ENCODE measurements around the gene SENP7. TPM values are rescaled to one million over a fixed set of nuclear protein-coding genes. Genes with fewer than 3 reads are reported as not detected.

The SENP7 gene
- total and polyA plus RNA-seq, 2 donors (not counting 1 experiment from before 2014, with no cell fraction given), result 14.7 to 50.3 TPM

- intact Hi-C loops (cut with micrococcal nuclease), result no loop called here
- Histone ChIP-seq H3K9me3 (ENCODE audit: control extremely low read depth in 1 of 3, control insufficient read depth in 2 of 3, insufficient read depth in 1 of 3, low read length in 2 of 3) (peaks cover 8 to 16% (median 9%) of the 10 kb centered on the region in 3 donors), H3K4me3 (ENCODE audit: control extremely low read depth in 1 of 5, extremely low read depth in 1 of 5, insufficient read depth in 1 of 5, low read depth in 2 of 5, low read length in 4 of 5) (no peak overlapping the region), H3K27ac (ENCODE audit: low read length in 2 of 2) (no peak overlapping the region), H3K4me2 (replicated peaks; ENCODE audit: low read depth, low read length, poor library complexity, severe bottlenecking) (no peak overlapping the region), H3K36me3 (replicated peaks in 1 of 2; ENCODE audit: control extremely low read depth in 1 of 2, control insufficient read depth in 1 of 2, extremely low read depth in 1 of 2, insufficient read depth in 2 of 2, low read length in 1 of 2) (peaks cover 4 to 5% of the 10 kb centered on the region in 2 experiments), H3K27me3 (replicated peaks in 1 of 4; ENCODE audit: control extremely low read depth in 1 of 4, control insufficient read depth in 3 of 4, insufficient read depth in 4 of 4, low read length in 3 of 4) (no peaks in the 10 kb centered on the region), H3K4me1 (ENCODE audit: control insufficient read depth in 2 of 2, insufficient read depth in 2 of 2, low read length in 2 of 2) (peaks cover 0 to 5% of the 10 kb centered on the region in 2 donors), H2AFZ (ENCODE audit: insufficient read depth, low read depth, low read length, poor library complexity, severe bottlenecking) (no peak overlapping the region), H3K9ac (ENCODE audit: low read length) (no peak overlapping the region), H4K20me1 (ENCODE audit: control insufficient read depth, insufficient read depth, low read length, poor library complexity, severe bottlenecking) (peaks cover 30% of the 10 kb centered on the region), H3K79me2 (ENCODE audit: control insufficient read depth, insufficient read depth, low read length) (peaks cover 64% of the 10 kb centered on the region)
- H3K27ac Mint-ChIP-seq, result no peak overlapping the region
- TF ChIP-seq CTCF (IDR thresholded peaks at IDR 0.05) (no peak), EZH2 (IDR thresholded peaks at IDR 0.05; ENCODE audit: borderline replicate concordance, insufficient read depth, low read depth, low read length, poor library complexity, severe bottlenecking) (no peak)
- ATAC-seq (ENCODE audit: low read depth), result no peak
- peaks cover 9% of the 10 kb centered on the region for H3K9me3 Mint-ChIP-seq (ENCODE audit: insufficient read depth)
- no peak for DNase-seq
- no peaks in the 10 kb centered on the region for H3K27me3 Mint-ChIP-seq
- H3K4me3 Mint-ChIP-seq, result no peak overlapping the region
- POLR2A ChIA-PET, result no interaction called here
- peaks cover 40% of the 10 kb centered on the region for H3K4me1 Mint-ChIP-seq
- CTCF ChIA-PET, result no interaction called here
Measured at GRCh38 chr3:101388706-101389105, 124.3 kb downstream of the SENP7 start.

GRCh38 chr3:101387351-101387750 lies 125.7 kb downstream of the SENP7 start:
- no peak overlapping the region for H3K4me3 ChIP-seq (ENCODE audit: control extremely low read depth in 1 of 5, extremely low read depth in 1 of 5, insufficient read depth in 1 of 5, low read depth in 2 of 5, low read length in 4 of 5)
- intact Hi-C loops (cut with micrococcal nuclease), result no loop called here
- ChIA-PET CTCF (no interaction called here), POLR2A (no interaction called here)
- peaks cover 30% of the 10 kb centered on the region for H4K20me1 ChIP-seq (ENCODE audit: control insufficient read depth, insufficient read depth, low read length, poor library complexity, severe bottlenecking)
- 97% methylated on average over 5 of the region's 5 CpGs for WGBS (ENCODE audit: insufficient coverage)
- peaks cover 7 to 10% (median 9%) of the 10 kb centered on the region in 3 donors for H3K9me3 ChIP-seq (ENCODE audit: control extremely low read depth in 1 of 3, control insufficient read depth in 2 of 3, insufficient read depth in 1 of 3, low read length in 2 of 3)
- H3K27ac ChIP-seq (ENCODE audit: low read length in 2 of 2), result no peak overlapping the region
- H3K79me2 ChIP-seq (ENCODE audit: control insufficient read depth, insufficient read depth, low read length), result peaks cover 64% of the 10 kb centered on the region
- H3K9ac ChIP-seq (ENCODE audit: low read length), result no peak overlapping the region
- Mint-ChIP-seq H3K4me3 (no peak overlapping the region), H3K4me1 (peaks cover 38% of the 10 kb centered on the region), H3K9me3 (ENCODE audit: insufficient read depth) (peaks cover 5% of the 10 kb centered on the region), H3K27ac (no peak overlapping the region), H3K27me3 (no peaks in the 10 kb centered on the region)
- H3K36me3 ChIP-seq (replicated peaks in 1 of 2; ENCODE audit: control extremely low read depth in 1 of 2, control insufficient read depth in 1 of 2, extremely low read depth in 1 of 2, insufficient read depth in 2 of 2, low read length in 1 of 2), result peaks cover 4 to 5% of the 10 kb centered on the region in 2 experiments
- no peak for TF ChIP-seq EZH2 (IDR thresholded peaks at IDR 0.05; ENCODE audit: borderline replicate concordance, insufficient read depth, low read depth, low read length, poor library complexity, severe bottlenecking)
- peaks cover 0 to 5% of the 10 kb centered on the region in 2 donors for H3K4me1 ChIP-seq (ENCODE audit: control insufficient read depth in 2 of 2, insufficient read depth in 2 of 2, low read length in 2 of 2)
- ATAC-seq (ENCODE audit: low read depth) (no peak), DNase-seq (no peak)
- no peaks in the 10 kb centered on the region for H3K27me3 ChIP-seq (replicated peaks in 1 of 4; ENCODE audit: control extremely low read depth in 1 of 4, control insufficient read depth in 3 of 4, insufficient read depth in 4 of 4, low read length in 3 of 4)
- H2AFZ ChIP-seq (ENCODE audit: insufficient read depth, low read depth, low read length, poor library complexity, severe bottlenecking), result no peak overlapping the region
- H3K4me2 ChIP-seq (replicated peaks; ENCODE audit: low read depth, low read length, poor library complexity, severe bottlenecking), result no peak overlapping the region

Measured in B cell (primary cell).